GM19455 (cell line): ENCODE results near the gene GUSB.

ENCODE experiments used
- ATAC-seq: cut with Tn5 transposase; IDR thresholded peaks from one replicate; pipeline ENCODE4 v1.9.1; 2021; ENCODE audit not compliant: unreplicated experiment

Gene GUSB

GRCh38 chr7:65931685-65932084 lies 50.3 kb downstream of the GUSB start:
- ATAC-seq = no peak

GRCh38 chr7:65927489-65928448 lies 54.2 kb downstream of the GUSB start:
- ATAC-seq = no peak

- ATAC-seq = no peak
These were observed 55.4 kb downstream of the GUSB start for GRCh38 chr7:65926588-65926987.

- no peak for ATAC-seq
These were observed 57.0 kb downstream of the GUSB start for GRCh38 chr7:65925040-65925439.

GRCh38 chr7:65924193-65924592 lies 57.8 kb downstream of the GUSB start:
- ATAC-seq = no peak

- ATAC-seq = no peak
These were observed 58.7 kb downstream of the GUSB start for GRCh38 chr7:65923316-65923715.

GRCh38 chr7:65915921-65916657 lies 65.9 kb downstream of the GUSB start:
- ATAC-seq = no peak

- no peak for ATAC-seq
These were observed 69.8 kb downstream of the GUSB start for GRCh38 chr7:65912237-65912636.
